HEK293 (cell line): ENCODE data around the gene SLC33A1.

Experiments used
- CTCF ChIA-PET: fragments of 350-600 bp; formaldehyde crosslinking; extraction: SDS; loops from one replicate; lab custom pipeline; 2021; ENCODE audit warnings: antibody characterized with exemption; lab: Yijun Ruan, JAX
- POLR2A ChIA-PET: fragments of 300-600 bp; formaldehyde crosslinking; extraction: SDS; loops from one replicate; lab custom pipeline; 2020; ENCODE audit warnings: antibody characterized with exemption, inconsistent platforms; lab: Yijun Ruan, JAX
- H3K27ac ChIP-seq: fragments of 200-500 bp; sonication (Bioruptor generic); 2 replicates; pipeline ENCODE4 v1.5.1; 2014; ENCODE audit warnings: low read depth, low read length, control low read depth, inconsistent platforms; ENCODE audit errors: extremely low read depth
- H3K36me3 ChIP-seq, 2 experiments: fragments of 200-500 bp in 1 of 2; sonication (Bioruptor generic) in 1 of 2; 1 replicate in 1 of 2; 2 replicates in 1 of 2; pipeline ENCODE4 v1.5.1; 2014 to 2017; ENCODE audit warnings: inconsistent platforms in 2 of 2, low read length in 2 of 2; ENCODE audit not compliant: control insufficient read depth in 2 of 2, insufficient read depth in 1 of 2
- H3K4me1 ChIP-seq: fragments of 200-500 bp; sonication (Bioruptor generic); 2 replicates; pipeline ENCODE4 v1.5.1; 2014; ENCODE audit warnings: mild to moderate bottlenecking, low read length, inconsistent platforms; ENCODE audit not compliant: control insufficient read depth, insufficient read depth
- H3K4me3 ChIP-seq: 2 replicates; pipeline ENCODE4 v1.5.1; 2011; ENCODE audit warnings: low read depth, mild to moderate bottlenecking, control low read depth, low read length, moderate library complexity
- H3K9me3 ChIP-seq: fragments of 200-500 bp; sonication (Bioruptor generic); 2 replicates; pipeline ENCODE4 v1.5.1; 2014; ENCODE audit warnings: low read depth, low read length, inconsistent platforms; ENCODE audit not compliant: control insufficient read depth, insufficient read depth
- KLF17 ChIP-seq: fragments of 450-650 bp; formaldehyde crosslinking; IDR thresholded peaks from 2 replicates; pipeline ENCODE4 v1.5.1; 2016; ENCODE audit warnings: missing biosample characterization, missing genetic modification characterization
- PRDM6 ChIP-seq: fragments of 450-650 bp; formaldehyde crosslinking; IDR thresholded peaks from 2 replicates; pipeline ENCODE4 v1.5.1; 2017; ENCODE audit warnings: missing biosample characterization, missing genetic modification characterization
- RBAK ChIP-seq: fragments of 450-650 bp; formaldehyde crosslinking; IDR thresholded peaks from 2 replicates; pipeline ENCODE4 v1.5.1; 2016; ENCODE audit warnings: missing biosample characterization, missing genetic modification characterization
- SP3 ChIP-seq: fragments of 450-650 bp; formaldehyde crosslinking; IDR thresholded peaks from 2 replicates; pipeline ENCODE4 v1.5.1; 2016; ENCODE audit warnings: missing biosample characterization, missing genetic modification characterization
- ZBTB48 ChIP-seq: fragments of 450-650 bp; formaldehyde crosslinking; IDR thresholded peaks from 2 replicates; pipeline ENCODE4 v1.5.1; 2016; ENCODE audit warnings: missing biosample characterization, missing genetic modification characterization
- ZNF169 ChIP-seq: fragments of 450-650 bp; formaldehyde crosslinking; IDR thresholded peaks from 2 replicates; pipeline ENCODE4 v1.5.1; 2016; ENCODE audit warnings: missing biosample characterization, missing genetic modification characterization
- ZNF18 ChIP-seq: fragments of 450-650 bp; formaldehyde crosslinking; IDR thresholded peaks from 2 replicates; pipeline ENCODE4 v1.5.1; 2016; ENCODE audit warnings: missing biosample characterization, missing genetic modification characterization
- ZNF19 ChIP-seq: fragments of 450-650 bp; formaldehyde crosslinking; IDR thresholded peaks from 2 replicates; pipeline ENCODE4; 2016; ENCODE audit warnings: missing biosample characterization, missing genetic modification characterization, low read depth
- ZNF211 ChIP-seq: fragments of 450-650 bp; formaldehyde crosslinking; IDR thresholded peaks from 2 replicates; pipeline ENCODE4 v1.5.1; 2016; ENCODE audit warnings: low read depth, missing biosample characterization, missing genetic modification characterization
- ZNF274 ChIP-seq, 2 experiments: fragments of 200-500 bp in 1 of 2; fragments of 450-650 bp in 1 of 2; sonication (Bioruptor generic) in 1 of 2; formaldehyde crosslinking in 1 of 2; IDR thresholded peaks; 2 replicates each; pipeline versions ENCODE4 v1.5.1 to v1.6.1; 2014 to 2016; ENCODE audit warnings: borderline replicate concordance in 1 of 2, inconsistent platforms in 1 of 2, low read length in 1 of 2, missing biosample characterization in 1 of 2, missing genetic modification characterization in 1 of 2
- ZNF433 ChIP-seq: fragments of 450-650 bp; formaldehyde crosslinking; IDR thresholded peaks from 2 replicates; pipeline ENCODE4 v1.5.1; 2016; ENCODE audit warnings: missing biosample characterization, missing genetic modification characterization, low read depth
- ZNF548 ChIP-seq: fragments of 450-650 bp; formaldehyde crosslinking; IDR thresholded peaks from 2 replicates; pipeline ENCODE4 v1.5.1; 2016; ENCODE audit warnings: missing biosample characterization, missing genetic modification characterization
- ZNF561 ChIP-seq: fragments of 450-650 bp; IDR thresholded peaks from 2 replicates; pipeline ENCODE4 v1.5.1; 2018; ENCODE audit warnings: missing biosample characterization, missing genetic modification characterization, borderline replicate concordance
- ZNF76 ChIP-seq: fragments of 450-650 bp; formaldehyde crosslinking; IDR thresholded peaks from 2 replicates; pipeline ENCODE4; 2016; ENCODE audit warnings: low read depth, missing biosample characterization, missing genetic modification characterization, borderline replicate concordance
- ZSCAN16 ChIP-seq: fragments of 450-650 bp; formaldehyde crosslinking; IDR thresholded peaks from 2 replicates; pipeline ENCODE4 v1.5.1; 2016; ENCODE audit warnings: missing biosample characterization, missing genetic modification characterization

Gene SLC33A1

GRCh38 chr3:155890671-155891190 lies 36.5 kb upstream of the SLC33A1 start:
- ChIA-PET POLR2A (interaction anchor here (0.6 kb wide), 1 partner anchor 71 kb away, joined by 4 read pairs; no protein-coding TSS in a partner anchor), CTCF (interaction anchor here (0.5 kb wide), 1 partner anchor 139 kb away, joined by 3 read pairs; no protein-coding TSS in a partner anchor)
- TF ChIP-seq KLF17 (tag by site-specific recombination) (no peak), ZNF274 (IDR thresholded peaks at IDR 0.05; ENCODE audit: low read length) (no peak), ZNF274 (tag by site-specific recombination; IDR thresholded peaks at IDR 0.05; ENCODE audit: borderline replicate concordance) (no peak), ZBTB48 (tag by site-specific recombination) (no peak), ZNF76 (no peak), ZNF18 (tag by site-specific recombination) (no peak), ZSCAN16 (tag by site-specific recombination) (no peak), ZNF561 (tag by site-specific recombination) (no peak), ZNF433 (tag by site-specific recombination) (no peak), ZNF211 (tag by site-specific recombination) (no peak), ZNF169 (no peak), ZNF19 (tag by site-specific recombination) (no peak), PRDM6 (tag by site-specific recombination) (no peak)
- Histone ChIP-seq H3K27ac (no peak overlapping the region), H3K9me3 (no peaks in the 10 kb centered on the region), H3K36me3 (peaks cover 13 to 29% of the 10 kb centered on the region in 2 experiments; a peak in 2 of 3 replicates), H3K4me3 (no peak overlapping the region), H3K4me1 (no peaks in the 10 kb centered on the region)

GRCh38 chr3:155889952-155890351 lies 35.7 kb upstream of the SLC33A1 start:
- CTCF ChIA-PET: no interaction called here
- Histone ChIP-seq H3K4me3 (no peak overlapping the region), H3K9me3 (no peaks in the 10 kb centered on the region), H3K36me3 (peaks cover 8 to 23% of the 10 kb centered on the region in 2 experiments; a peak in 2 of 3 replicates), H3K27ac (no peak overlapping the region), H3K4me1 (no peaks in the 10 kb centered on the region)
- POLR2A ChIA-PET: no interaction called here
- no peak for TF ChIP-seq SP3 (tag by site-specific recombination)
- TF ChIP-seq RBAK (tag by site-specific recombination): no peak
- TF ChIP-seq PRDM6 (tag by site-specific recombination): peak; percentile 22; the same call in 1 of the 2 replicates

- Histone ChIP-seq H3K27ac (no peak overlapping the region), H3K36me3 (peaks cover 5 to 15% of the 10 kb centered on the region in 2 experiments; a peak in 2 of 3 replicates)
- CTCF ChIA-PET: no interaction called here
- TF ChIP-seq ZNF548 (tag by site-specific recombination): no peak
- TF ChIP-seq, all 188 proteins: peak for 0
- no peaks in the 10 kb centered on the region for H3K4me1 ChIP-seq
- POLR2A ChIA-PET: no interaction called here
- H3K9me3 ChIP-seq: no peaks in the 10 kb centered on the region
- H3K4me3 ChIP-seq: no peak overlapping the region
Measured at GRCh38 chr3:155889212-155889611, 35.0 kb upstream of the SLC33A1 start.
